HG03108 (cell line): Measurements from ENCODE around the gene ANTXR1.
A peak's percentile ranks its signal among the peaks of the same experiment; 100 is the strongest.

Experiments used
- ATAC-seq: cut with Tn5 transposase; IDR thresholded peaks from one replicate; pipeline ENCODE4 v1.9.1; 2021; ENCODE audit warnings: moderate library complexity; ENCODE audit not compliant: unreplicated experiment

The ANTXR1 gene

DNA sequence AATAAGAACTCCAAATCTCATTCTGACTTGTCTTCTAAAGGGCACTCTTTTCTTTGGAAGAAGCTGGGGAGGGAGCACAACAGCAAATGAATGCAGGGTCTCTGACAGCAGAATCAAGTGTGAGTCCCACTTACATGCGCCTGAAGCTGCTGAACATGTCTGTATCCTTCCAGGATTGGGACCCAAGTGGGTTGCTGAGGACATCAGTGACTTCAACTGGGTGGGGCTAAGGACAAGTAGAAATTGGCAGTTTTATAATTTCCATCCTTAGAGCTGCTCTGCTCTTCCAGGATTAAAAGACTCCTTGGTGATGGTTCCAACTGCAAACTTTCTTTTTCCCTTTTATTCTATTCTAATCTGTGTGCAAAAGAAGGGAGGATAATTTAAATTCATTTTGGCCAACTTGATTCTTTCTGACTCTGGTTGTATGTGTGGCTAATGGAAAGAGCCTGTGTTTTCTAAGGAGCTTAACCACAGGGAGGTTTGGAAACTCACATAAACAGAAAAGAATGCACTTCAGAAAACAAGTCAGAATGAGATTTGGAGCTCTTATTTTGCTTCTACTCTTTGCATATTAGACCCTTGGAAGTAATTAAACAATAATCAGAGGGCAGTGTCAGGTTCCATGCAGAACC, 20.6 kb downstream of the ANTXR1 start:
- ATAC-seq: no peak

DNA sequence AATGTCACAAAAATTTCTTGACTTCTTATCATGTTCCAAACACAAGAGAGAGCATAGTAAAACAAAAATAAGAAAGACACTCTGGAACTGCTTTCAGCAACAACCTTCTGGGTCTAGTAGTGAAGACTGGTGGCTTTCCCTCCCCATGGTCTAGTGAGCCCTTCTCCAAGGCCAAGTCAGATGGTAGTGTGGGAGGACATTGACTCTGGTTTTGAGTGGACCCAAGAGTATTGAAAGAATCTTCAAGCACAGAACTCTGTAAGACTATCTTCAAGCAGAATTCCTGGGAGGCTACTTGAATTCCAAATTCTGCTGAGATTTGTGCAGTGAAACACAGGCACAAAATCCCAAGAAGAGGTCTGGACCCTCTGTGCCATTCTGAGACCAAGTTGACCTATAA, 21.1 kb downstream of the ANTXR1 start:
- no peak for ATAC-seq

DNA sequence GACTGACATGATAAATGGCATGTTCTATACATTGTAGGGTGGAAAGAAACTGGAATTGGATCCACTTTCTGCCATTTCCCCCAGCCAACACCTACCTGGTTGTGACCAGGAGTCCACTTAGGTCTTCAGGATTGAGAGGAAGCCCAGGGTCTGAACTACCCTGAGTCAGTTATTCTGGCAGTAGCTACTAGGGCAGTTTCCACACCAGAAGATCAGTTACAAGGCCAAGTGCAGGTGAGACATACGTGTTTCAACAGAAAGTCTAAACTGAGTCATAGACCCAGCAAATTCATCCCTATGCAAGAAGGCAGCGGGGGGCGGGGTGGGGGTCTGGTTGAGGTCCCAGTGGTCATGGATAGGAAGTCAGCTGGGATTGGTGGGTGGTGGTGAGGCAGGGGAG, 21.9 kb downstream of the ANTXR1 start:
- no peak for ATAC-seq

DNA sequence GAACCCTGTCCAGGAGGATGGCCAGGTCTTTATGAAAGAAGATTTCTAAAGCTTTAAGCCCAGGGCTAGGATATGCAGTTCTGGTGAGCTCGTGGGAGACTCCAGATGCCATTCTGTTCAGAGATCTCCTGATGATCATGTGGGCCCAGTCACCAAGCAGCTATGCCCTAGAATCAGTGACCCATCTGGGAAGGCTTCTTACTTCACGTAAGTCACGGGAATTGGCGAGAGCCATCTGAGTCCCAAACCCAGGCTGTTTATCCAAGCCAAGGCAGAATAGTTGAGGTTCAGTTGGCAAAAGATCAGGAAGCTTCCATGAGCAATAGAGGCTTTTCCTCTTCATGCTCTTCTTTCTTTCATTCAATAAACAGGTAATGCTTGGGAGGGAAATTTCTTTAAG, 23.9 kb downstream of the ANTXR1 start:
- no peak for ATAC-seq

DNA sequence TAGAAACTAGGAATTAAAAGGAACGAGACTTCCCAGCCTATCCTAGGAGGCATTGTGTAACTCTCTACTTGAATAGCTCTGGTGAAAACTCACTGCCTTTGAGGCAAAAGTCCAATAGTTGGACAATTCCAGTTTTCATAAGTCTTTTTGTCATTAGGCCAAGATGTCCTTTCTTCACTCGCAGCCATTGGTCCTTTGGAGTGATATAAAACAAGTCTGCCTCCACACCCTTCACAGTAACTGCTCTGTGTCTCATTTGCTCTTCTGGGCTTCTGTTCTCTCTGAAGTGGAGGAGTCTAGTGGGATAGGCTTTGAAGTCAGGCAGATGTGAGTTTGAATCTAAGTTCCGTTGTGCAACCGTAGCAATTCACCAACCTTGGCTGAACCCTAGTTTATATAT, 28.2 kb downstream of the ANTXR1 start:
- no peak for ATAC-seq

DNA sequence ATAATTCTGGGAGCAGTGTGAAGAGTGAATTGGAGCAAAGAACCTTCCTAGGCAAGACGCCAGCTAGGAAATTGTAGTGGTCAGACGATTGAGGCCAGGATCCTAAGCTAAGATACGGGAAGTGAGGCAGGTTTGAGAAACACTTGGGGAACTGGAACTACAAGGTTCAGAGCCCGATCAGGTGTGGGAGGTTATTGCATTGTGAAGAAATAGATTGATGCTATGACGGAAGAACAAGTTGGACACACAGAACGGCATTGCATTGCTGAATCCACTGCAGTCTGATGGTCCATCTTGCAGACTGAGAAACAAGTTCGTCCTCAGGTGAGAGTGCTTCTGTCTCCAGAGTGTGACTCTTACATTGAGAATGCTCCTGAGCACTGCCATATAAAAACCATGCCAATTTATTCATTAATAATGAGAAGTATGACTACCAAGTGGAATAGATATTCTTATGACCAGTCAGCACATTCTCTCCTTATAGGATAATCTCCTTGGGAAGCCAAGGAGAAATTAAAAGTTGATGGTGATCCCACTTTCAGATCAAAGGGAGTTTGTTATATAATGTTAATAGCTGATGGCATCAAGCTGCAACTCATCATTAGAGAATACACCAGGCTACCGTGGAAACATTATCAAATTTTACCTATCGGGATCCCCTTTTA, 30.9 kb downstream of the ANTXR1 start:
- no peak for ATAC-seq

DNA sequence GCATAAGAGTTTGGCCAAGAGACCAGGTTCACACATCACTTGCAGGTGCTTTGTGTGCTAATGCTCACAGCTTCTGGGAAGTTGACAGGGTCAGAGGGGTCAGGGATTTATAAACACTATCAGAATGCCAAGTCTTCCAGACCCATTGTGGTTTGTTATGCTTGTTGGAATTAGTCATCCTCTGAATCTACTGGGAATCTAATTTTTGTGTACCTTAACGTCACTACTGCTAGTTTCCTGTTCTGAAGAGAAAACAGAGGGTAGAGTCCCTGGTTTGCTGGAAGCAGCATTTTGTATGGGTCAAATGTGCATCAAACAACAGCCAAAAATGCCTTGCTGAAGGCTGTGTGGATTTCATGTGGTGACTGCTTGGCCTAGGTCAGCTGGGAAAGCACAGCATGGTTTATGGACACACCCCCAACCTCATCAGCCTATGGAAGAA, 33.3 kb downstream of the ANTXR1 start:
- no peak for ATAC-seq

DNA sequence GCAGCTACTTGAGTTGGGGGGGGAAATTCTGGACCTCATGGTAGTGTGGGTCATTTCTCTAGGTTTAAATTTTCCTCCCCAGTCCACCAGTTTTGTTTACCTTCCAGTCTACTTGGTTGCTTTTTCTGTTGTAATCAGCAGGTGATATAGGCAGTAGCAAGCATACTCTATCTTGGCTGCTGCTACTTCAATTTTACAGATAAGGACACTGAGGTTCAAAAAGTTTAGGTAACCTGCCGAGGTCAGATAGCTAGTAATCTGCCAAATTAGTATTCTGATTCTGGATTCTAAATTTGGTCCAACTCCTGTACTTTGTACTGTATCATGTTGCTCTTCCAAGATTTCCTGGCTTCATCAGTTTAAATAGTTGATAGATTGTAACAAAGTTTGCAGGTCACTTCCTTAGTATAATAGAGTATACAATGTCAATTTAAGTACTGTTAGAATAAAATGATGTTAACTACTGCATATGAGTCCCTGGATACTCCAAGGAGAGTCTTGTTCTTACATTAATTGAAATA, 34.7 kb downstream of the ANTXR1 start:
- ATAC-seq: no peak

DNA sequence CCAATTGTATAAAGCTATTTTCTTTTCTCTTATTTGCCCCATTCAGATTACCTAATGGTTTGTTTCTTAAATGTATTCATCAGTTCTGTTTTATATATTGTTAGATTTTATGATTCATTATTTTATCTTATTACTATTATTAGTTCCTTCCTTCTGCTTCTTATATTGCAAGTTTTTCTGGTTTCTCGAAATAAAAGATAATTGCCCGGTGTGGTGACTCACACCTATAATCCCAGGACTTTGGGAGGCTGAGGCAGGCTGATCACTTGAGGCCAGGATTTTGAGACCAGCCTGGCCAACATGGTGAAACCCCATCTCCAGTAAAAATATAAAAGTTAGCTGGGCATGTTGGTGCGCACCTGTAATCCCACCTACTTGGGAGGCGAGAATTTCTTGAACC, 37.8 kb downstream of the ANTXR1 start:
- no peak for ATAC-seq

DNA sequence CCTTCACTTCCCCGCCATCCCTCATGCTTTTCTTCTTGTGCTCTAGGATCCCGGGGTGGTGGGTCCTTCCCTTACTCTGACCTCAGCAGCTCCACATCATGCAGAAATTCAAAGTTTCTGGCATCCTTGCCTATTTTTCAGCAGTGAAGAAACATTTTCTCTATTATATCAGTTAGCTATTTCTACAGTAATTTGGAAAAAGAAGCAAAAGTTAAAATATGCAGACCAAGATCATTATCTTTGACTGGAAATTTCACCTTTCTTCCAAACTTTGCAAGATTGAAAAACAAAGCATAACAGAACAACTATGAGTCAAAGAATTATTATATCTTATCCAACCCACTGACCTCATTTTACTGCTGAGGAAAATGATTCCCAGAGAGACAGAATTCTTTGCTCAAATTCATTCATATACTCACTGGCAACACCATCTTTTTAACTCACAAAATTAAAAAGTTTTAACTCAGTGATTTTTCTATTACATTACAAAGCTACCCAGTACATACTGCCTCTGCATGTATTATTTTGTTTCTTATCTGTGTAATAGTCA, 40.5 kb downstream of the ANTXR1 start:
- no peak for ATAC-seq

DNA sequence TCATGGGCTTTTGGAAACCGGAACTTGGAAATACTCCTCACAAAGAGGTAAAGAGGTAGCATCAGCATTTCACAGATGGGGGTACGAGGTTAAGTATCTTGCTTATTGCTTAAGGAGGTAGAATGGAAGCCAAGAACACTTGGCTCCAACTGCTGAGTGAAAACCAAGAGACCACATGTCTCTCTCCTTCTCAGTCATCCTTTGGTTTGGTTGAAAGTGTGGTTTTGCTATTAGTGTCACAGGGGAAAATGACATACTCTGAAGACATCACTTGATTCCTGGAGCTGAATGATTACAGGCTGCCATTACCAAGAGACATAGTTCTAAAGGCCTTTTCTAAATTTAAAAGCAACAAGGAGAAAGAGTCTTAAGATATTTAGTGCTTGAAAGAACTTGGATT, 41.5 kb downstream of the ANTXR1 start:
- ATAC-seq: peak; percentile 76

DNA sequence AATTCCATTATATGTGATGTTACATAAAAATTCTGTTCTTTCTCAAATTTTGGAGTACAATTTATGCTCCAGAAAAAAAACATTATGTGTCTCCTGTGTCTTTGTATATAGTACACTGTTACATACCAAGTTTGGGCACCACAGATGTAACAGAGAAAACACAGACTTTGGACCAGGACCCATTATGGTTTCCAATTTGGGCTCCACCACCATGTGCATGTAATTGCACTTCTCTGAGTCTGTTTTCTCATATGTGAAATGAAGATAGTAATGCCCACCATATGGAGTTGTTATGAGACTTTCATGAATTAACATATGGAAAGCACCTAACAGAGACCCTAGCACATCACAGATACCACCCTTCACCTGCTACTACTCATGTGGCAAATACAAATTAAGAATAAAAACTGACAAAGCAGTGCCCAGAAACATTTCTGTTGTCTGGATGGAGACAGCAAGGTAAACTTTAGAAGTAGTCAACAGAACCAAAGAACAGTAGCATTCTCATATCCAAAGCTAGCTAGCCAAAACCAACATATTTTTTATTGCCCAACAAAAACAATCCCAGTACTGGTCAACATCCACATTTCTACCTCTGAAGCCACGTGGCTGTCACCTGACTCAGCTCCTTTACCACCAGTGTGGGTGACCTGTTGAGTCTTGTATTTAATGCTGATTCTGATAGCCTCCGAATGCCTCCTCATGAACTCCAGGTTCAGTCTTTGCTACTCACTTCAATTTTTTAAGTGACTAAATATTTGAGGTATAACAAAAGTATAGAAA, 42.9 kb downstream of the ANTXR1 start:
- ATAC-seq: no peak

DNA sequence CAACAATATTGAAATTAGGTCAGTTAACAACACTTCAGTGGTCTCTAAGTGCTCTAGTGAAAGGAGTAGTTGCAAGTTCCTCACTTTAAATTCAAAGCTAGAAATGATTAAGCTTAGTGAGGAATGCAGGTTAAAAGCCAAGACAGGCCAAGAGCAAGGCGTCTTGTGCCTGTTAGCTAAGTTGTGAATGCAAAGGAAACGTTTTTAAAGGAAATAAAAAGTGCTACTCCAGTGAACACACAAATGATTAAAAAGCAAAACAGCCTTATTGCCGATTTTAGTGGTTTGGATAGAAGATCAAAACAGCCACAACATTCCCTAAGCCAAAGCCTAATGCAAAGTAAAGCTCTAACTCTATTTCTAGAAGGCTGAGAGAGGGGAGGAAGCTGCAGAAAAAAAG, 44.7 kb downstream of the ANTXR1 start:
- ATAC-seq: no peak

DNA sequence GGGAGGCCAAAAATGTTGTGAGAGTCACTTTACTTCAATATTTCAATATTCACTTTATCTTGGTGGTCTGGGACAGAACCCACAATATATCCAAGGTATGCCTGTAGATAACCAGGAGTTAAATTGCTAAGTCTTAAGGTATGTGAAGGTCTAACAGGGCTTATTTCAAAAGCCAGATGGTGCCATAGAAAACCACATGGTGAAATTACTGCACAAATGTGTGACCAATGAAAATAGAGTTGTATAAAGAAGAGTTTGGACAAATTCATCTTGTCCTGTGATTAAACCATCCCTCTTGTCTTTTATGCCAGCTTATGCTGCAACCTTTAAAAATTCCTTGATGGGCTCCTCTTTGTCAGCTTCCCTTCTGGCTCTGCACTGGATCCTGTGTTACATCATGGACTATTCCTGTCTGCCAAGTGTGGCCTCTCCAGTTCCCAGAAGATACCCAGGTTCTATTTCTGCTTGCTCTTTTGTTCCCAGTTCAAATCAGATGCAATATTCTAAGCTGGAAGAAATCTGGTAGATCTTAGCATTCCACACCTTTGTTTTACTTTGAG, 46.8 kb downstream of the ANTXR1 start:
- ATAC-seq: no peak

DNA sequence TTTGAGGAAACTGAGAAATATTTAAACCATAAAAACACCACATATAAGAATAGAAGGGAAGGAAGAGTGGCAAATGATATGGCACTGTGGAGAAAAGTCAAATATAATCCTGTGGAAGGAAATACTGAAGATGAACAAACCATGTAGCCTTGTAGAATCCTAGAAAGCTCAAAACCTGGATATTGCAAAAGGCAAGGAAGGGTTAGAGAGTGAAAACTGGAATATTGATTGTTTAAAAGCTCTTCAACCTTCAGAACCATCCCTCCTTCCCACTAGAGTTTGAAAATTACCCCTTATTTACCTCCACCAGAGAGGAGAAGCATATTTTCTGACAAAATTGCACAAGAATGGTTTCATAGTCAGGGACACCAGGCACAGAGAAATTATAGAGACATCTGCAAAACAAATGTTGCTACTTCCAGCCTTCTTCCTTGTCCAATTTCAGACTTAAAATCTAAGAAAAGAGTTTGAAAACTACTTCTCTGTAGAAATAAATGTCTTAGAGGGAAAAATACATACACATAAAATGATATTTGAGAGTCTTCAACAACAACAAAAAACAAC, 48.0 kb downstream of the ANTXR1 start:
- no peak for ATAC-seq

DNA sequence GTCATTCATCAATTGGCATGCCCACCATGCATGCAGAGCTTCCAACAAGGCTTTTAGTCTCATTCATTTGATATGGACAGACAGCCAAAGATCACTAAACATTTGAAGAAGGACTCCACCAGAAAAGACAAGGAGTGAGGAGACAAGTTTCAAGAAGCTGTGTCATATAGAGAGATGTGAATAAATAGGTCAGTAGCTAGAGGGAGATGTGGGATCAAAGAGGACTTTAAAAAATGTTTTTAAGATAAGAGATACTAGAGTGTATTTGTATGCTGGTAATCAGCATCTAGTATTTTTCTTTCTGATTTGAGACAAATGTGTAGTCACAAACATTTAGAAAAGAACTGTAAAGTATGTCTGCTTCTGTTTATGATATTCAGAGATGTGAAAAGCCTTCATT, 48.5 kb downstream of the ANTXR1 start:
- ATAC-seq: no peak

DNA sequence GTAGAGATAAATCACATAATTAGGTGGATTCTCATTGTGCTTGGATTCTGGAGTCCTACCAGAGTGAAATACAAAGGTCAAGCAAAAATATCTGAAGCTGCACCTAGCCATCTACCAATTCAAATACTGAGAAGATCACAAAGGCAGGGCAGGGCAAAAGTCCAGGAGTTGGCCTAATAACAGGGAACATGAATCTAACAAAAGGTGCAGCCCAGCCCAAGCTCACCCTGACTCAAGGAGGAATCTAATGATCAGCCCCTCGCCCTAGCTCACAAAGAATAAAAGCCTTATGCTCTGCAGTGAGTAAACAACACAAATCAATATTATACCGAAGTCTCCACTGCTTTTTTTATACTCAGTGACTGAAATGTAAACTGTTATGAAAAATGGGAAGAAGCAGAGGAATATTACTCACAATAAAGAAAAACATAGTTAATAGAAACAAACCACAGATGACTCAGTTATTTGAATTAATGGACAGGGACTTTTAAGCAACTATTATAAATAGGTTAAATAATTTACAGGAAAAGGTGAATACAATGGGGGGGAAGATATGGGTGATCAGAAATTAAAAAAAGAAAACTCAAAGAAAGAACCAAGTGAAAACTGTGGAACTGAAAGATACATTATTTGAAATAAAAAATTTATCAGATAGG, 49.5 kb downstream of the ANTXR1 start:
- no peak for ATAC-seq

DNA sequence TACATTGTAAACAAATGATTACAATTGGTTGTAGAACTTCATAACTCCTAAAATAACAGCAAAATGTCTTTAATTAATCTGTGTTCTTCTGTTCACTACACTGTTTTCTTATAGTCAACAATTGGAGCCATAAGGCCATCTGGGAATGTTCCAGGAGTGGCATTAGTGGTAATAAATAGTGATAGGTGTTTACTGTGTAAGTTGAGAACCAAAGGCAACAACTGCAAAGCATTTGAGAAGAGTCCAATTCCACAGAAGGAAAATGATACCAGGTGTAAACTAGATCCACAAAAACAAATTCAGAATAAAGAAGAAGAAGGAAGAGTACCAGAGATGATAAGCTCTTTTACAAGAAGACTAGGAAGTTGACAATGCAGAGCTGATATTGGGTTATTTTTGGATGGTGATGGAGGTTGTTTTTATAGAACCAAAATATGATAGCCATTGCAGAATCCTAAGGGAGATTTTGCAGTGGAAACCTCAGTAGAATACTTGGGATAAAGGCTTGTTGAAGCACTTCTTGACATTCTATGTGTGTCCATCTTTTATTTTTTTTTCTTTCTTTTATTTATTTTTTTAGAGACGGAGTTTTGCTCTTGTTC, 52.9 kb downstream of the ANTXR1 start:
- no peak for ATAC-seq

DNA sequence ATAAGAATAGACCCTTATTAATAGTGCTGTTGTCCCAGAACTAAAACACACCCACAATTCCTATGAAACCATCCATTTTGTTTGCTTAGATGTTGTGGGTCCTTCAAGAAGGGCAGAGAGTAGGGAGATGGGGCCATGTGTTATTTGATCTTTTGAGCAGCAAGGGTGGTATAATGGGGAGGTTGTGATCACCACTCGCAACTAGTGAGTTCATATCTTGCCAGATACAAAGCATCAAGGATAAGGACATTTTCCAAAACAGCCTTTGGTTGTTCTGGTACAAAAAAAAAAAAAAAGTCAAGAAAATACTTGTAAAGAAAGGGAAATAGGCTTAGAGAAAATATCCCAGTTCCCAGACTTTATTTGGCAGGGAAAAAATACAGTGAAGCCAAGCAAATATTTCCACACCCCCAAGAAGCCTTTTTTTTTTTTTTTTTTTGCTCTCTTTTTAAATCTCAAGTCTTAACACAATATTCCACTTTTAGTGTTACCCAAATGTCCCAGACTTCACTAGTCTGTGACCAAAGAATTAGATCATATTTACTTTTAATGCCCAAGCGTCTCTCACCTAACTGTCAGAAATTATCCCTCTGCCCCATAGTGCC, 54.1 kb downstream of the ANTXR1 start:
- ATAC-seq: no peak

DNA sequence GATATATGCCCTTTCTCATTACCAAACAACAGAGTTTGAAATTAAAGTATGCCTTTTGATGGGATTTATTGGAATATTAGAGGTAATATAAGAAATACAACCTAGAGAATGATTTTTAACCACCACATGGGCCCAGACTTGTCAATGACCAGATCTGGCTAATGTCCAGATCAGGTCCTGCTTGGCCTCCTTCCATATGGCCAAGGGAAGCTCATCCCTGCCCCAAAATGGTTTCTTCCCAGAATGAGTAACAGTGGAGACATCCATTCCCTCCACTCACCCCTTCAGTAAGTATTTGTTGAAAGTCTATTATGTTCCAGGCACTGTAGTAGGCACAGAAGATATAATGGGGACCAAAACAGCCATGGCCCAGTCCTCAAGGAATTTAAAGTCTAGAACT, 54.9 kb downstream of the ANTXR1 start:
- no peak for ATAC-seq
